Uterus (tissue), 4 donors: ENCODE results near the gene SLIT3. TPM values are rescaled to one million over a fixed set of nuclear protein-coding genes. Genes with fewer than 3 reads are reported as not detected.

Experiments used
- DNase-seq, 2 donors: peaks; one replicate each; pipeline ENCODE4 v3.0.0-alpha.2; 2019 to 2020
- H3K27ac ChIP-seq, 2 donors: fragments of 200-600 bp; sonication (generic); 1 replicate in 1 of 2; 2 replicates in 1 of 2; pipeline ENCODE4 v1.5.1; 2016 to 2018
- H3K27me3 ChIP-seq, 2 donors: fragments of 200-600 bp; sonication (generic); one replicate each; pipeline ENCODE4 v1.5.1; 2018 to 2019; ENCODE audit warnings: control low read depth in 1 of 2
- H3K36me3 ChIP-seq, 2 donors: fragments of 200-600 bp; sonication (generic); one replicate each; pipeline ENCODE4 v1.5.1; 2019; ENCODE audit warnings: control low read depth in 1 of 2
- H3K4me1 ChIP-seq, 2 donors: fragments of 200-600 bp; sonication (generic); one replicate each; pipeline ENCODE4 v1.5.1; 2018 to 2019; ENCODE audit warnings: control low read depth in 1 of 2
- H3K4me3 ChIP-seq, 2 donors: fragments of 200-600 bp; sonication (generic); 1 replicate in 1 of 2; 2 replicates in 1 of 2; pipeline ENCODE4 v1.5.1; 2018 to 2019; ENCODE audit warnings: mild to moderate bottlenecking in 1 of 2
- H3K9me3 ChIP-seq, 2 donors: fragments of 200-600 bp; sonication (generic); one replicate each; pipeline ENCODE4 v1.5.1; 2019; ENCODE audit warnings: control low read depth in 1 of 2
- POLR2A ChIP-seq, 2 donors: fragments of 450-650 bp; IDR thresholded peaks; one replicate each; pipeline ENCODE4 v1.6.1; 2016; ENCODE audit warnings: antibody characterized with exemption in 2 of 2, mild to moderate bottlenecking in 1 of 2, moderate library complexity in 1 of 2
- intact Hi-C: fragments of 100-400 bp; cut with DNase I; formaldehyde crosslinking; loops from one replicate; pipeline ENCODE4 v1.15.1; 2023; ENCODE audit warnings: low total_unique reads
- total RNA-seq, 4 donors: library from RNA; depleted of rRNA in 3 of 4; stranded (reverse); fragments of >200 nt in 3 of 4; gene quantifications; one replicate each; pipeline versions ENCODE4 v1.1.0 to v1.2.4, GENCODE V29; 2014 to 2023
- TF ChIP-seq, protein P1 (sequence below), 4 experiments: fragments of 200-600 bp in 2 of 4; fragments of 450-650 bp in 2 of 4; sonication (generic) in 2 of 4; IDR thresholded peaks; one replicate each; pipeline ENCODE4 v1.5.1; 2016 to 2019; ENCODE audit warnings: antibody characterized with exemption in 4 of 4, mild to moderate bottlenecking in 2 of 4, moderate library complexity in 1 of 4
- donor health status: DM: yes; HTN: yes; CAD: no.

SLIT3 gene
- total RNA-seq, 4 donors from 2014 or later: 9.4 to 62.2 (median 28.1) TPM

DNA sequence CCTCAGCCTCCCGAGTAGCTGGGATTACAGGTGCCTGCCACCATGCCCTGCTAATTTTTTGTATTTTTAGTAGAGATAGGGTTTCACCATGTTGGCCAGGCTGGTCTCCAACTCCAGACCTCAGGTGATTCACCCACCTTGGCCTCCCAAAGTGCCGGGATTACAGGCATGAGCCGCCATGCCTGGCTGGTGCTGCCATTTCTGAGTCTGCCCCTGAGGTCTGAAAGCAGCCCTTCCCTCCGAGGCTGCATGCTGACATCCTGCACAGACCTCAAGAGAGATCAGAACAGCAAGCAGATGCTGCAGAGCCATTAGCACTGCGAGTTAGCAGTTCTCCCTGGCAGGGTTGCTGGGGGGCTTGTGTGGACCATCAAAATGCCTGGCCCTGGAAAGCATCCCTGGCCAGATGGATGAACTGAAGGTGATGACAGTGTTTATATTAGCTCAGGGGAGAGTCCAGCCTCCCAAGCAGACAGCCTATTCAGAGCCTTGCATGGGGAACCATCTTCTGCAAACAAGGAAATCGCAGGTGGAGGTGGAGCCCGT is 545.3 kb downstream of the SLIT3 start:
- DNase-seq: no peak
- no peaks in the 10 kb centered on the region for H3K36me3 ChIP-seq
- intact Hi-C loops: no loop called here

DNA sequence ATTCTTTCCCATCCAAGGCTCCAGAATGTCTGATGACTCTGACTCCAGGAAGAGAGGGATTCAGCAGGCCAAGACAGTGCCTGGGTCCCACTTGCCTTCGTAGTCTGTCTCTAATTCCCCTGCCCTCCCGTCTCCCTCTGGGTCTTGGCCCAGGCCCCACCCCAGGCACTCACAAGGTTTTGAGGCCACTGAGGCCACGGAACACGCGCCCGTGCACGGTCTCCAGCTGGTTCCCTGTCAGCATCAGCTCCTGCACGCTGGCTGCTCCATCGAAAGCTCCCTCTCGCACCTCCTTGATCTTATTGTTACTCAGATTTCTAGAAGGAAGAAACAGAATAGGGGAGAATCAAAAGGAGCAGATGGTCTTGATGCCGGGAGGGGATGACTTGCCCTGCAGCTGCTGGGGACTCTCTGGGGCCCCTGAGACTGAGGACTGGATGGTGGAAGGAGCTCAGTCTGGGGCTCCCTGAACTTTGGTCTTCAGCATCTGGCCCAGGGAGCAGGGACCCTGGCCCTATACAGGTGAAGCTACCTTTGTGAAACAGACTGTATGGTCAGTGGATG is 547.2 kb downstream of the SLIT3 start:
- Histone ChIP-seq H3K36me3 (no peaks in the 10 kb centered on the region), H3K27me3 (no peaks in the 10 kb centered on the region), H3K9me3 (no peaks in the 10 kb centered on the region), H3K4me1 (no peaks in the 10 kb centered on the region), H3K27ac (no peak overlapping the region), H3K4me3 (no peak overlapping the region)
- intact Hi-C loops: no loop called here
- no peak for DNase-seq
- no peak for TF ChIP-seq POLR2A (IDR thresholded peaks at IDR 0.05)
- TF ChIP-seq, protein P1, sequence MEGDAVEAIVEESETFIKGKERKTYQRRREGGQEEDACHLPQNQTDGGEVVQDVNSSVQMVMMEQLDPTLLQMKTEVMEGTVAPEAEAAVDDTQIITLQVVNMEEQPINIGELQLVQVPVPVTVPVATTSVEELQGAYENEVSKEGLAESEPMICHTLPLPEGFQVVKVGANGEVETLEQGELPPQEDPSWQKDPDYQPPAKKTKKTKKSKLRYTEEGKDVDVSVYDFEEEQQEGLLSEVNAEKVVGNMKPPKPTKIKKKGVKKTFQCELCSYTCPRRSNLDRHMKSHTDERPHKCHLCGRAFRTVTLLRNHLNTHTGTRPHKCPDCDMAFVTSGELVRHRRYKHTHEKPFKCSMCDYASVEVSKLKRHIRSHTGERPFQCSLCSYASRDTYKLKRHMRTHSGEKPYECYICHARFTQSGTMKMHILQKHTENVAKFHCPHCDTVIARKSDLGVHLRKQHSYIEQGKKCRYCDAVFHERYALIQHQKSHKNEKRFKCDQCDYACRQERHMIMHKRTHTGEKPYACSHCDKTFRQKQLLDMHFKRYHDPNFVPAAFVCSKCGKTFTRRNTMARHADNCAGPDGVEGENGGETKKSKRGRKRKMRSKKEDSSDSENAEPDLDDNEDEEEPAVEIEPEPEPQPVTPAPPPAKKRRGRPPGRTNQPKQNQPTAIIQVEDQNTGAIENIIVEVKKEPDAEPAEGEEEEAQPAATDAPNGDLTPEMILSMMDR (IDR thresholded peaks at IDR 0.05): no peak

More for the DNA sequence above, 545.3 kb downstream of the SLIT3 start:
- no peaks in the 10 kb centered on the region for H3K27me3 ChIP-seq
- no peaks in the 10 kb centered on the region for H3K9me3 ChIP-seq
- TF ChIP-seq, protein P1 (IDR thresholded peaks at IDR 0.05): no peak
- no peak for TF ChIP-seq POLR2A (IDR thresholded peaks at IDR 0.05)
- H3K27ac ChIP-seq: no peak overlapping the region
- H3K4me3 ChIP-seq: no peak overlapping the region
- no peaks in the 10 kb centered on the region for H3K4me1 ChIP-seq

DNA sequence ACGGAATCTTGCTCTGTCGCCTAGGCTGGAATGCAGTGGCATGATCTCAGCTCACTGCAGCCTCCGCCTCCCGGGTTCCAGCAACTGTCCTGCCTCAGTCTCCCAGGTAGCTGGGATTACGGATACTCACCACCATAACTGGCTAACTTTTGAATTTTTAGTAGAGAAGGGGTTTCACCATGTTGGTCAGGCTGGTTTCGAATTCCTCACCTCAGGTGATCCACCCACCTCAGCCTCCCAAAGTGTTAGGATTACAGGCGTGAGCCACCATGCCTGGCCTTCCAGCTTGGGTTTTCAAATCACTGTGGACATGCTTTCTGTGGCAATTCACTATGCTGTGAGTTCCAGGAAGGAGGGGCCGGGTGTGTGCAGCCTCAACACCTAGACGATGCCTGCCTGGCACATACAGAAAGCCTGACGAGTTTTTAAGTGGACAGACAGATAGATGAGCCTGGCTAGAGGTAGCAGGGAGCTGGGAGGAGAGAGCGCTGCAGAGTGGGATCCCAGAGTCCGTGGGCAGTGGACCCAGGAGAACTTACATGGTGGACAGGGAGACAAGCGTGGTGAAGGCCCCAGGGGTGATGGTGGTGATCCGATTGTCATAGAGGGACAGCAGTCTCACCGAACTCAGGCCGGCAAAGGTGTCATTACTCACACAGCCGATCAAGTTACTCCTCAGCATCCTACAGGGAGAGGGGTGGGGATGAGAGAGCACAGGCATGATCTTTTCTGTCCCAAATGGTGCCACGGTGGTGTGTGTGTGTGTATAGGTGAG is 548.3 kb downstream of the SLIT3 start:
- Histone ChIP-seq H3K9me3 (no peaks in the 10 kb centered on the region), H3K4me3 (no peak overlapping the region), H3K36me3 (no peaks in the 10 kb centered on the region), H3K27ac (no peak overlapping the region), H3K27me3 (no peaks in the 10 kb centered on the region), H3K4me1 (no peaks in the 10 kb centered on the region)
- TF ChIP-seq POLR2A (IDR thresholded peaks at IDR 0.05): no peak
- TF ChIP-seq, protein P1 (IDR thresholded peaks at IDR 0.05): no peak
- DNase-seq: no peak
- intact Hi-C loops: no loop called here

DNA sequence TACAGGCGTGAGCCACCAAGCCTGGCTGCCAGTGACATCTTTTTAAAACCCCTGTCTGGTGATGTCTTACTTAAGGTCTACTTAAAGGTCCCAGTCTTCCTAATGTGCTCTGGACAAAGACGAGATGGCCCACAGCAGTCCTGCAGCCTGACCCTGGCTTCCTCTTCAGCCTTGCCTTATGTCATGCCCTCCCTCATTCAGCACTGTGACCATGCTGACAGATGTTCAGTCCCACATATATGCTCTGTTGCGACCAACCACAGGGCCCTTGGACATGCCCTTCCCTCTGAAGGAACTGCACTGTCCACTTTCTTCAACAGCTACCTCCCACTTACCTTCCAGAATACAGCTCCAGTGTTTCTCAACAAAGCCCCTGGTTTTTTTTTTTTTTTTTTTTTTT is 548.9 kb downstream of the SLIT3 start:
- TF ChIP-seq POLR2A (IDR thresholded peaks at IDR 0.05): no peak
- TF ChIP-seq, protein P1 (IDR thresholded peaks at IDR 0.05): no peak
- H3K27ac ChIP-seq: no peak overlapping the region

DNA sequence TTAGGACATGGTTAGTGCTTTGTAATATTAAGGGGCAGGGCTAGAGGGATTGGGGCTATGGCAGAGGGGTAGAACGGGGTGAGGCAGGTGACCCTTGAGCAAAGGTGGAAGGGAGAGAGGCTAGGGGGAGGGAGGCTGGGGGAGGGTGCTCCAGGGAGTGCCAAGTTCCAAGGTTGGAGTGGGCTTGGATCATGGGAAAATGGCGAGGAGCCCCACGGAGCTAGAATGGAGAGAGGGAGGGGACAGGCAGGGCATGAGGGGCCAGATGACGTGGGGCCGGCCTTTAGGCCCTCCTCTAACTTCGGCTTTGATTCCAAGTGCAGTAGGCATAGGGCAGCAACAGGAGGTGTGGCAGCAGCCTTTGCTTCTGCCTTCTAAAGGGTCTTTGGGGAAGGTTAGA is 550.0 kb downstream of the SLIT3 start:
- TF ChIP-seq, protein P1 (IDR thresholded peaks at IDR 0.05): no peak
- no peak for TF ChIP-seq POLR2A (IDR thresholded peaks at IDR 0.05)
- intact Hi-C loops: no loop called here
- Histone ChIP-seq H3K27ac (no peak overlapping the region), H3K4me3 (no peak overlapping the region), H3K36me3 (no peaks in the 10 kb centered on the region), H3K4me1 (no peaks in the 10 kb centered on the region), H3K27me3 (no peaks in the 10 kb centered on the region), H3K9me3 (no peaks in the 10 kb centered on the region)
- DNase-seq: no peak

More for the DNA sequence above, 548.9 kb downstream of the SLIT3 start:
- H3K9me3 ChIP-seq: no peaks in the 10 kb centered on the region
- no peaks in the 10 kb centered on the region for H3K36me3 ChIP-seq
- no peak overlapping the region for H3K4me3 ChIP-seq
- H3K27me3 ChIP-seq: no peaks in the 10 kb centered on the region
- DNase-seq: no peak
- intact Hi-C loops: no loop called here
- H3K4me1 ChIP-seq: no peaks in the 10 kb centered on the region
